SK-N-SH (cell line): ENCODE results near the gene ZDHHC14. TPM values are rescaled to one million over a fixed set of nuclear protein-coding genes. Genes with fewer than 3 reads are reported as not detected.

Experiments used
- CTCF ChIA-PET: fragments of 300-600, 350-600 bp; formaldehyde crosslinking; extraction: SDS; loops from one replicate; lab custom pipeline; 2021; lab: Yijun Ruan, JAX
- POLR2A ChIA-PET: fragments of 350-600 bp; sonication (Branson Sonifier 250); formaldehyde crosslinking; extraction: SDS; loops from one replicate; lab custom pipeline; 2020; ENCODE audit warnings: antibody characterized with exemption, inconsistent platforms; lab: Yijun Ruan, JAX
- DNase-seq: peaks from one replicate; pipeline ENCODE4 v3.0.0; 2012
- H2AFZ ChIP-seq: fragments of 200-600 bp; sonication (generic); 2 replicates; pipeline ENCODE4 v1.8.1; 2016; ENCODE audit warnings: antibody characterized with exemption, mild to moderate bottlenecking, low read depth
- H3F3A ChIP-seq: fragments of 200-600 bp; sonication (generic); replicated peaks from 2 replicates; pipeline ENCODE3; 2016; ENCODE audit warnings: antibody characterized with exemption, mild to moderate bottlenecking; ENCODE audit not compliant: insufficient read depth
- H3K27ac ChIP-seq, 2 experiments: fragments of 200-500 bp in 1 of 2; fragments of 200-600 bp in 1 of 2; sonication (Bioruptor generic) in 1 of 2; sonication (generic), shearing (Covaris generic) in 1 of 2; 2 replicates each; pipeline versions ENCODE4 v1.5.1 to v1.6.1; 2014 to 2016; ENCODE audit warnings: low read depth in 2 of 2, inconsistent platforms in 1 of 2, low read length in 1 of 2, mild to moderate bottlenecking in 1 of 2, mixed read lengths in 1 of 2
- H3K27me3 ChIP-seq: fragments of 200-600 bp; sonication (generic), shearing (Covaris generic); 2 replicates; pipeline ENCODE4 v1.6.1; 2016; ENCODE audit warnings: mixed run types; ENCODE audit not compliant: insufficient read depth
- H3K36me3 ChIP-seq, 2 experiments: fragments of 200-500 bp in 1 of 2; fragments of 200-600 bp in 1 of 2; sonication (Bioruptor generic) in 1 of 2; sonication (generic) in 1 of 2; replicated peaks in 1 of 2; 2 replicates each; pipeline versions ENCODE3 to v1.5.1; 2014 to 2016; ENCODE audit warnings: low read length in 1 of 2, mild to moderate bottlenecking in 1 of 2; ENCODE audit not compliant: insufficient read depth in 2 of 2, control insufficient read depth in 1 of 2
- H3K4me1 ChIP-seq, 2 experiments: fragments of 200-500 bp in 1 of 2; fragments of 200-600 bp in 1 of 2; sonication (Bioruptor generic) in 1 of 2; sonication (generic), shearing (Covaris generic) in 1 of 2; 2 replicates each; pipeline versions ENCODE4 v1.5.1 to v1.6.1; 2014 to 2016; ENCODE audit warnings: low read depth in 1 of 2, low read length in 1 of 2, mixed run types in 1 of 2; ENCODE audit not compliant: insufficient read depth in 2 of 2, control insufficient read depth in 1 of 2
- H3K4me2 ChIP-seq: fragments of 200-600 bp; sonication (generic), shearing (Covaris generic); 2 replicates; pipeline ENCODE4 v1.6.1; 2017; ENCODE audit warnings: mixed run types
- H3K4me3 ChIP-seq, 2 experiments: fragments of 200-500 bp in 1 of 2; fragments of 200-600 bp in 1 of 2; sonication (Bioruptor generic) in 1 of 2; sonication (generic), shearing (Covaris generic) in 1 of 2; 2 replicates each; pipeline versions ENCODE4 v1.5.1 to v1.8.1; 2014 to 2016; ENCODE audit warnings: low read depth in 2 of 2, inconsistent platforms in 1 of 2, low read length in 1 of 2, mild to moderate bottlenecking in 1 of 2, mixed read lengths in 1 of 2, moderate library complexity in 1 of 2
- H3K79me2 ChIP-seq: fragments of 200-600 bp; sonication (generic); 2 replicates; pipeline ENCODE4 v1.8.1; 2017; ENCODE audit warnings: mild to moderate bottlenecking; ENCODE audit not compliant: insufficient read depth
- H3K9ac ChIP-seq: fragments of 200-600 bp; sonication (generic); 2 replicates; pipeline ENCODE4 v1.6.1; 2017; ENCODE audit warnings: mixed run types
- H3K9me2 ChIP-seq: fragments of 200-600 bp; sonication (generic); 2 replicates; pipeline ENCODE4 v1.6.1; 2017; ENCODE audit warnings: mixed run types
- H3K9me3 ChIP-seq: fragments of 200-600 bp; sonication (generic); 2 replicates; pipeline ENCODE4 v1.6.1; 2017; ENCODE audit warnings: mixed run types, mild to moderate bottlenecking, moderate library complexity
- H4K20me1 ChIP-seq: fragments of 200-600 bp; sonication (generic); 2 replicates; pipeline ENCODE4 v1.6.1; 2017; ENCODE audit warnings: mild to moderate bottlenecking, mixed run types; ENCODE audit not compliant: insufficient read depth
- CHD2 ChIP-seq: fragments of 150-350 bp; IDR thresholded peaks from 2 replicates; pipeline ENCODE4 v1.6.1; 2018; ENCODE audit warnings: low read length; ENCODE audit not compliant: partially characterized antibody
- ELF1 ChIP-seq: IDR thresholded peaks from 2 replicates; pipeline ENCODE4 v1.4.0; 2012
- EP300 ChIP-seq, 2 experiments: IDR thresholded peaks; 2 replicates each; pipeline versions ENCODE4 v1.4.0 to v1.6.1; 2012; ENCODE audit warnings: borderline replicate concordance in 1 of 2, low read depth in 1 of 2, low read length in 1 of 2
- FOSL2 ChIP-seq: IDR thresholded peaks from 2 replicates; pipeline ENCODE4 v1.4.0; 2012; ENCODE audit warnings: low read depth, mild to moderate bottlenecking, moderate library complexity, borderline replicate concordance
- FOXJ3 ChIP-seq: sonication (generic); formaldehyde crosslinking; IDR thresholded peaks from 2 replicates; pipeline ENCODE4 v1.5.1; 2020; ENCODE audit warnings: mild to moderate bottlenecking, missing genetic modification reagents
- FOXM1 ChIP-seq: IDR thresholded peaks from 2 replicates; pipeline ENCODE4 v1.4.0; 2012; ENCODE audit warnings: low read depth, mild to moderate bottlenecking
- GABPA ChIP-seq: IDR thresholded peaks from 2 replicates; pipeline ENCODE4 v1.4.0; 2012; ENCODE audit warnings: low read depth, mild to moderate bottlenecking
- GATA2 ChIP-seq: sonication (generic); formaldehyde crosslinking; IDR thresholded peaks from 2 replicates; pipeline ENCODE4 v1.5.0; 2020; ENCODE audit warnings: mild to moderate bottlenecking, missing genetic modification reagents
- IRF3 ChIP-seq: fragments of 150-350 bp; IDR thresholded peaks from 2 replicates; pipeline ENCODE4 v1.6.1; 2016; ENCODE audit warnings: mild to moderate bottlenecking, low read depth, low read length
- MAX ChIP-seq: IDR thresholded peaks from 2 replicates; pipeline ENCODE4 v1.4.0; 2012; ENCODE audit warnings: low read depth
- MEF2A ChIP-seq: IDR thresholded peaks from 2 replicates; pipeline ENCODE4 v1.4.0; 2012; ENCODE audit warnings: low read depth, borderline replicate concordance
- NFIC ChIP-seq: IDR thresholded peaks from 2 replicates; pipeline ENCODE4 v1.4.0; 2012; ENCODE audit warnings: borderline replicate concordance
- NRF1 ChIP-seq: IDR thresholded peaks from 2 replicates; pipeline ENCODE4 v1.6.1; 2012; ENCODE audit warnings: low read depth, mild to moderate bottlenecking, low read length
- PBX3 ChIP-seq: IDR thresholded peaks from 2 replicates; pipeline ENCODE4; 2012
- RAD21 ChIP-seq: IDR thresholded peaks from 2 replicates; pipeline ENCODE4 v1.6.1; 2012; ENCODE audit warnings: mild to moderate bottlenecking, low read length
- RCOR1 ChIP-seq: fragments of 150-350 bp; IDR thresholded peaks from 2 replicates; pipeline ENCODE4 v1.6.1; 2017; ENCODE audit warnings: antibody characterized with exemption, low read length
- SIN3A ChIP-seq: IDR thresholded peaks from 2 replicates; pipeline ENCODE4 v1.6.1; 2012; ENCODE audit warnings: low read depth, mild to moderate bottlenecking, low read length, moderate library complexity, borderline replicate concordance
- SMC3 ChIP-seq: IDR thresholded peaks from 2 replicates; pipeline ENCODE4 v1.6.1; 2012; ENCODE audit warnings: low read depth, low read length, improper control_type of control experiment
- TAF1 ChIP-seq: IDR thresholded peaks from 2 replicates; pipeline ENCODE4 v1.6.1; 2012; ENCODE audit warnings: low read depth, mild to moderate bottlenecking, low read length, moderate library complexity, borderline replicate concordance
- TCF12 ChIP-seq: IDR thresholded peaks from 2 replicates; pipeline ENCODE4 v1.4.0; 2012
- TEAD4 ChIP-seq: IDR thresholded peaks from 2 replicates; pipeline ENCODE4 v1.4.0; 2012; ENCODE audit warnings: mild to moderate bottlenecking, borderline replicate concordance; ENCODE audit not compliant: insufficient read depth
- USF2 ChIP-seq: fragments of 150-350 bp; IDR thresholded peaks from 2 replicates; pipeline ENCODE4 v1.6.1; 2017; ENCODE audit warnings: antibody characterized with exemption, low read length, low read depth, borderline replicate concordance
- WGBS: methylation state at CpG from one replicate; pipeline ENCODE4 v1.1.6; 2017; ENCODE audit warnings: low lambda C conversion rate; 5-methylcytosine and 5-hydroxymethylcytosine counted together
- polyA plus RNA-seq, 3 experiments: library from polyadenylated mRNA; depleted of rRNA; stranded (reverse); fragments of >200 nt; gene quantifications; 2 replicates each; pipeline ENCODE4 v1.2.3, GENCODE V29; 2012

Gene ZDHHC14
- polyA plus RNA-seq, 1 of the 3 experiments (the other 2 are of a cell fraction), result 5.4 TPM

GRCh38 chr6:157670466-157671186 is 289.6 kb downstream of the ZDHHC14 start:
- Histone ChIP-seq H3K27me3 (no peaks in the 10 kb centered on the region), H3F3A (no peaks in the 10 kb centered on the region), H3K9me3 (no peaks in the 10 kb centered on the region), H3K9me2 (no peaks in the 10 kb centered on the region), H3K4me1 (peaks cover 5 to 9% of the 10 kb centered on the region in 2 experiments; a peak in 3 of 4 replicates), H3K4me3 (no peak overlapping the region), H3K27ac (no peak overlapping the region), H3K9ac (no peak overlapping the region), H3K4me2 (no peak overlapping the region), H4K20me1 (no peaks in the 10 kb centered on the region), H2AFZ (no peak overlapping the region), H3K36me3 (no peaks in the 10 kb centered on the region), H3K79me2 (no peaks in the 10 kb centered on the region)
- WGBS, result 88% methylated on average over 9 of the region's 9 CpGs
- no peak for DNase-seq
- TF ChIP-seq MAX (no peak), FOXJ3 (CRISPR knock-in tag) (no peak), ELF1 (no peak), FOXM1 (no peak), IRF3 (no peak), NRF1 (no peak), PBX3 (no peak)
- POLR2A ChIA-PET, result interaction anchor here (0.7 kb wide), 1 partner anchor 402 kb away, joined by 3 read pairs; no protein-coding TSS in a partner anchor
- CTCF ChIA-PET, result interaction anchor here (0.6 to 7.4 kb wide), 6 partner anchors 10 to 356 kb away, joined by 3 to 66 read pairs (median 43); no protein-coding TSS in a partner anchor

GRCh38 chr6:157672726-157673412 is 291.9 kb downstream of the ZDHHC14 start:
- Histone ChIP-seq H3K79me2 (no peaks in the 10 kb centered on the region), H3F3A (no peaks in the 10 kb centered on the region), H3K9ac (no peak overlapping the region), H3K9me2 (no peaks in the 10 kb centered on the region), H2AFZ (no peak overlapping the region), H4K20me1 (no peaks in the 10 kb centered on the region), H3K9me3 (no peaks in the 10 kb centered on the region), H3K36me3 (no peaks in the 10 kb centered on the region), H3K4me2 (no peak overlapping the region), H3K27me3 (no peaks in the 10 kb centered on the region), H3K4me3 (no peak overlapping the region), H3K4me1 (peaks cover 0 to 9% of the 10 kb centered on the region in 2 experiments; a peak in 2 of 4 replicates), H3K27ac (no peak overlapping the region)
- ChIA-PET CTCF (no interaction called here), POLR2A (no interaction called here)
- TF ChIP-seq RCOR1 (no peak), RAD21 (no peak), TCF12 (no peak), USF2 (no peak), EP300 (IDR thresholded peaks at IDR 0.05; ENCODE audit: borderline replicate concordance in 1 of 2, low read depth in 1 of 2, low read length in 1 of 2) (no peak), ELF1 (no peak), GATA2 (CRISPR knock-in tag) (no peak), TEAD4 (no peak), CHD2 (no peak), SMC3 (no peak), FOSL2 (no peak), IRF3 (no peak), NFIC (no peak), MEF2A (no peak), FOXM1 (no peak), GABPA (no peak), TAF1 (no peak), SIN3A (no peak)
- 80% methylated on average over 6 of the region's 37 CpGs for WGBS
- no peak for DNase-seq
